CD14-positive monocyte (primary cell): ENCODE results near the gene PEX11A. TPM values are rescaled to one million over a fixed set of nuclear protein-coding genes. Genes with fewer than 3 reads are reported as not detected.

Experiments used
- DNase-seq, 3 donors: peaks; one replicate each; pipeline ENCODE4 v3.0.0-alpha.2; 2011 to 2022
- H2AFZ ChIP-seq: 2 replicates; pipeline ENCODE4 v1.6.0; 2012; ENCODE audit warnings: mild to moderate bottlenecking, low read depth, low read length, inconsistent platforms; ENCODE audit not compliant: insufficient read depth, poor library complexity, severe bottlenecking
- H3K27ac ChIP-seq, 2 donors: 1 replicate in 1 of 2; 2 replicates in 1 of 2; pipeline ENCODE4 v1.5.1; 2012 to 2013; ENCODE audit warnings: low read length in 2 of 2, control low read depth in 1 of 2, inconsistent platforms in 1 of 2, low read depth in 1 of 2, mild to moderate bottlenecking in 1 of 2
- H3K27me3 ChIP-seq, 2 donors: one replicate each; pipeline versions ENCODE4 v1.6.0 to v1.6.1; 2011 to 2013; ENCODE audit warnings: low read length in 2 of 2; ENCODE audit not compliant: control insufficient read depth in 2 of 2, insufficient read depth in 2 of 2
- H3K36me3 ChIP-seq, 2 donors: replicated peaks in 1 of 2; 1 replicate in 1 of 2; 2 replicates in 1 of 2; pipeline versions ENCODE4 v1.5.1 to v1.6.1; 2012 to 2013; ENCODE audit warnings: low read length in 2 of 2, control low read depth in 1 of 2, inconsistent platforms in 1 of 2, mild to moderate bottlenecking in 1 of 2; ENCODE audit not compliant: insufficient read depth in 2 of 2, control insufficient read depth in 1 of 2
- H3K4me1 ChIP-seq, 2 donors: 1 replicate in 1 of 2; 2 replicates in 1 of 2; pipeline versions ENCODE4 v1.5.1 to v1.6.1; 2012 to 2013; ENCODE audit warnings: low read length in 2 of 2, control low read depth in 1 of 2, inconsistent platforms in 1 of 2, mild to moderate bottlenecking in 1 of 2, moderate library complexity in 1 of 2; ENCODE audit not compliant: insufficient read depth in 2 of 2, control insufficient read depth in 1 of 2
- H3K4me2 ChIP-seq: replicated peaks from 2 replicates; pipeline ENCODE3; 2012; ENCODE audit warnings: low read length, moderate library complexity, mild to moderate bottlenecking; ENCODE audit not compliant: poor library complexity, severe bottlenecking; ENCODE audit errors: extremely low read depth
- H3K4me3 ChIP-seq, 3 experiments: fragments of 200-600 bp in 1 of 3; sonication (generic) in 1 of 3; replicated peaks in 1 of 3; 1 replicate in 2 of 3; 2 replicates in 1 of 3; pipeline ENCODE4 v1.5.1; 2011 to 2013; ENCODE audit warnings: low read length in 3 of 3, mild to moderate bottlenecking in 3 of 3, control low read depth in 2 of 3, low read depth in 2 of 3, inconsistent platforms in 1 of 3, moderate library complexity in 1 of 3
- H3K79me2 ChIP-seq: 2 replicates; pipeline ENCODE4 v1.6.0; 2012; ENCODE audit warnings: mild to moderate bottlenecking, control low read depth, inconsistent platforms, low read length, moderate library complexity; ENCODE audit not compliant: insufficient read depth
- H3K9ac ChIP-seq: 2 replicates; pipeline ENCODE4 v1.6.0; 2017; ENCODE audit warnings: low read length, mild to moderate bottlenecking; ENCODE audit not compliant: insufficient read depth, poor library complexity, severe bottlenecking
- H3K9me3 ChIP-seq, 2 donors: replicated peaks in 1 of 2; 1 replicate in 1 of 2; 2 replicates in 1 of 2; pipeline versions ENCODE4 v1.5.1 to v1.6.1; 2012 to 2013; ENCODE audit warnings: low read length in 2 of 2, control low read depth in 1 of 2; ENCODE audit not compliant: control insufficient read depth in 1 of 2, insufficient read depth in 1 of 2
- H4K20me1 ChIP-seq: 2 replicates; pipeline ENCODE4 v1.6.0; 2012; ENCODE audit warnings: mild to moderate bottlenecking, low read length, control low read depth, moderate library complexity; ENCODE audit not compliant: insufficient read depth
- H3K27ac Mint-ChIP-seq, 7 donors: one replicate each; pipeline ENCODE4 v1.8.0; 2020; ENCODE audit warnings: mild to moderate bottlenecking in 7 of 7, mixed read lengths in 7 of 7, moderate library complexity in 6 of 7, inconsistent platforms in 2 of 7
- H3K27me3 Mint-ChIP-seq, 3 donors: one replicate each; pipeline ENCODE4 v1.8.0; 2021 to 2022; ENCODE audit warnings: low read depth in 3 of 3, mild to moderate bottlenecking in 3 of 3, mixed read lengths in 3 of 3, moderate library complexity in 3 of 3, inconsistent platforms in 1 of 3
- H3K36me3 Mint-ChIP-seq, 2 donors: one replicate each; pipeline ENCODE4 v1.8.0; 2020; ENCODE audit warnings: mixed read lengths in 2 of 2, inconsistent platforms in 1 of 2, mild to moderate bottlenecking in 1 of 2
- H3K4me1 Mint-ChIP-seq: one replicate; pipeline ENCODE4 v1.8.0; 2020; ENCODE audit warnings: mild to moderate bottlenecking, mixed read lengths
- H3K4me3 Mint-ChIP-seq, 2 donors: one replicate each; pipeline ENCODE4 v1.8.0; 2020; ENCODE audit warnings: mild to moderate bottlenecking in 2 of 2, mixed read lengths in 2 of 2, moderate library complexity in 1 of 2
- H3K9me3 Mint-ChIP-seq, 7 donors: one replicate each; pipeline ENCODE4 v1.8.0; 2020 to 2022; ENCODE audit warnings: mixed read lengths in 7 of 7, mild to moderate bottlenecking in 6 of 7, moderate library complexity in 6 of 7, inconsistent platforms in 2 of 7
- CTCF ChIP-seq: fragments of 200-600 bp; IDR thresholded peaks from one replicate; pipeline ENCODE4 v1.8.0; 2022; ENCODE audit warnings: antibody characterized with exemption, mild to moderate bottlenecking
- WGBS: methylation state at CpG from one replicate; pipeline ENCODE4 v1.1.5; 2013; ENCODE audit warnings: missing lambda C conversion rate; ENCODE audit not compliant: insufficient coverage; 5-methylcytosine and 5-hydroxymethylcytosine counted together
- intact Hi-C, 2 donors: fragments of 100-400 bp; cut with micrococcal nuclease; formaldehyde crosslinking; loops; one replicate each; pipeline versions ENCODE4 v1.15.0 to v1.15.1; 2023
- polyA plus RNA-seq, 3 donors: library from polyadenylated mRNA; depleted of rRNA in 1 of 3; unstranded in 2 of 3; stranded (reverse) in 1 of 3; fragments of 300-500 nt in 2 of 3; fragments of >200 nt in 1 of 3; fragmentation: Illumina TruSeq in 2 of 3; gene quantifications; 1 replicate in 2 of 3; 2 replicates in 1 of 3; pipeline ENCODE4 v1.2.3, GENCODE V29; 2012 to 2021

PEX11A gene
- polyA plus RNA-seq, 3 donors, result 0.72 to 0.84 (median 0.75) TPM

- Histone ChIP-seq H3K4me1 (peaks cover 11 to 14% of the 10 kb centered on the region in 2 donors), H3K27me3 (no peaks in the 10 kb centered on the region), H3K9ac (no peak overlapping the region), H3K36me3 (no peaks in the 10 kb centered on the region), H4K20me1 (no peaks in the 10 kb centered on the region), H3K27ac (no peak overlapping the region), H3K4me2 (no peak overlapping the region), H3K79me2 (no peaks in the 10 kb centered on the region), H3K9me3 (no peaks in the 10 kb centered on the region), H2AFZ (no peak overlapping the region), H3K4me3 (no peak overlapping the region)
- H3K27ac Mint-ChIP-seq, result no peak overlapping the region
- TF ChIP-seq CTCF, result no peak
- no peak for DNase-seq
- intact Hi-C loops, result no loop called here
- H3K27me3 Mint-ChIP-seq, result no peaks in the 10 kb centered on the region
- peaks cover 0 to 2% (median 0%) of the 10 kb centered on the region in 7 donors for H3K9me3 Mint-ChIP-seq
- H3K4me3 Mint-ChIP-seq, result no peak overlapping the region
- peaks cover 3 to 6% of the 10 kb centered on the region in 2 donors for H3K36me3 Mint-ChIP-seq
- H3K4me1 Mint-ChIP-seq, result peaks cover 14% of the 10 kb centered on the region
Observed at GRCh38 chr15:89686522-89686921, 4.0 kb downstream of the PEX11A start.

GRCh38 chr15:89685995-89686394, 4.6 kb downstream of the PEX11A start:
- peaks cover 8 to 13% of the 10 kb centered on the region in 2 donors for H3K4me1 ChIP-seq
- Mint-ChIP-seq H3K9me3 (peaks cover 0 to 2% (median 0%) of the 10 kb centered on the region in 7 donors), H3K27me3 (no peaks in the 10 kb centered on the region), H3K4me1 (peaks cover 12% of the 10 kb centered on the region), H3K36me3 (peaks cover 3 to 6% of the 10 kb centered on the region in 2 donors), H3K27ac (no peak overlapping the region), H3K4me3 (no peak overlapping the region)
- DNase-seq, result no peak
- WGBS, result 100% methylated on average over 1 of the region's 2 CpGs
- TF ChIP-seq CTCF, result no peak
- H3K9ac ChIP-seq, result no peak overlapping the region
- no peak overlapping the region for H3K4me2 ChIP-seq
- no peak overlapping the region for H3K4me3 ChIP-seq
- no peaks in the 10 kb centered on the region for H3K36me3 ChIP-seq
- H3K79me2 ChIP-seq, result no peaks in the 10 kb centered on the region
- no peak overlapping the region for H3K27ac ChIP-seq
- intact Hi-C loops, result no loop called here
- no peaks in the 10 kb centered on the region for H3K9me3 ChIP-seq
- H4K20me1 ChIP-seq, result no peaks in the 10 kb centered on the region
- no peak overlapping the region for H2AFZ ChIP-seq
- H3K27me3 ChIP-seq, result no peaks in the 10 kb centered on the region
